PC-9 (cell line): Measurements from ENCODE around the gene ELMO1.

Source experiments
- CTCF ChIP-seq: fragments of 200-600 bp; sonication (generic); conservative IDR thresholded peaks from 2 replicates; pipeline ENCODE4 v1.6.1; 2017; ENCODE audit warnings: mixed run types, antibody characterized with exemption, mild to moderate bottlenecking, moderate library complexity
- EZH2 ChIP-seq: fragments of 200-600 bp; sonication (generic); IDR thresholded peaks from 2 replicates; pipeline ENCODE4 v1.8.0; 2017; ENCODE audit warnings: antibody characterized with exemption, low read depth

GRCh38 chr7:37441386-37441760 is 7.3 kb downstream of the ELMO1 start:
- no peak for TF ChIP-seq CTCF
- TF ChIP-seq EZH2: no peak
